NCI-H345 treated with DMSO at 0.1 percent for 48 hours (cell line): ENCODE results near the gene STOML3.
A peak's percentile ranks its signal among the peaks of the same experiment; 100 is the strongest.

ENCODE experiments used
- DNase-seq: peaks from one replicate; lab custom pipeline; 2025; ENCODE audit not compliant: unreplicated experiment; lab: John Stamatoyannopoulos, UW

Gene STOML3

DNA sequence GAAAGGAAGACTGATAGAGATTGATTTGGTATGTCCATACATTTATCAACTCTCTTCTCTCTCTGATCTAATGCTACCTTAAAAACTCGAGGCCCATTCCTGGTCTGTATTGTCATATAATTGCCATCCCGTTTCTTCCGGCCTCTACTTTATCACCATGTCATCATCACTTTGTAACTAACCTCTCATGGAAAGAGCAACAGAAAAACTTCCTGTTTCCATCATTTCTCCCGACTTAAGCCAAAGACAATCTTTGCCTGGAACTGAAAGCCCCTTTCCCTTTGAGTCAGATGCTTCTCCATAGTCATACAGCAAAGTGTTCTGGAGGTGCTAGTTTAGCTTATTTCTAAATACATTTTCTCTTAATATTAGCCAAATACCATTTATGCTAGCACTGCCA lies 2.8 kb upstream of the STOML3 start:
- DNase-seq = no peak

DNA sequence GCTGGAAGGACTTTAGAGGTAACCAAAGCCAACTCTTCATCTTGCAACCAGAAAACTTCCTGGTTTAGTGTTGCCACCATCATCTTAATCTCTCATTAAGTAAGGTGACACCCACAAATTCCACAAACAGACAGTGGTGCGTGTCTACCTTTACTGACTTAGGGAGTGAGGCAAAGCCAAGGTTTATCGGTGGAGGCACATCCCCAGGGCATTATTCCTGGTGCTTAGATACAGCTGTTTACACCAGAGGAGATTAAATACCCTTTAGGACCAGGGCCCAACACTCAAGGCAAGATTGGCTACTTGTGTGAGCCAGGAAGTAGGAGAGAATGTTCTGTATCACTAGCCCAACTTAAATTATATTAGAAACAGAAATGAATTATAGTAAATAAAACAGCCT lies 9.5 kb downstream of the STOML3 start:
- DNase-seq = no peak

DNA sequence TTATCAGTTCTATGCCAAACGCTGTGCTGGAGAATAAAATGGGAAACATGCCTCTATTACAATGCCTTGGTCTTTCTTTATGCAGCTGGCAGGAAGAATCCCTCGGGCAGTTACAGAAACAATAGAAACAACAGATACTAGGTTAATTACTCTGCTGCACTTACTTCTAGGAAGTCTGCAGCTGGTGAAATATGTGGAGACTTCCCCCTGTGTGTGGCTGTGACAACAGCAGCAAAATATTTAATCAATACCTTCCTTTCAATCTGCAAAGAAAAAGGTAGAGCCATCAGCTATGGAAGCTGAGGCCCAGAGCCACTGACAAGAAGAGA lies 9.9 kb downstream of the STOML3 start:
- DNase-seq = no peak

DNA sequence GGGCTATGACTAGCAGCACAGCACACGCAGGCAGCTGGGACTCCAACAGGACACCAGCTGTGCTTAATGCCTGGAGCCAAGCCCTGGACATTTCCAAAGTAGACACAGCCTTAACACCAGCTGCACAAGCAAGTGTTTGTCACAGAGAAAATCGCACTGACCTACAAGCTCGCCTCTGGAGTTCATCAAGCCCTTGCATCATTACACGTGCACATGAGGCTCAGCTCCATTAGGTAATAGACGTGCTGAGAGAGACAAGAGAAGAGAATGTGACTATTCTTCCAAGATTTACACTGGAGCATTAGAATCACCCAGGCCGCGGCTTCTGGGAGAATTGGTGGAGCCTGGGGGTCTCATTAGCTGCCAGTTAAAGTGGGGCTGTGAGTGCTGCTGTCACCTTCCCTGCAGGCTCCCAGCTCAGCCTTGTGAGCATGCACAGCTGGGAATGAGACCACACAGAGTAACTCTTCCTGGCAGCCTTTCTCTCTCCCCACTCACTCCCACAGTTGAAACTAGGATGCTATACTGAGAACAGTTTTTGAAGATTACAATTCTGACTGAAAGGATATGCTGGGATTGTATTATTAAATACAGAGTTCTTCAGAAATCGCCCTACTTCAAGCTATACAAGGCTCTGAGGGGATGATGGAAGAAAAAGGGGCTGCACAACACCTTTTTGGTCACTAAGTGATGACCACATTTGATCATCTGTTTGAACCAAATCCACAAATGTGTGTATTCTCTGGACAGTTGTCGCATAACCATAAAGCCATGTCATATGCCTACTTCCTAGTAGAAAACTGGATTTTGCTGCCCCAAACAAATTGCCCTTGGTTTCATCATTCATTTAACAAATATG lies 10.5 kb downstream of the STOML3 start:
- peak; percentile 12 for DNase-seq

DNA sequence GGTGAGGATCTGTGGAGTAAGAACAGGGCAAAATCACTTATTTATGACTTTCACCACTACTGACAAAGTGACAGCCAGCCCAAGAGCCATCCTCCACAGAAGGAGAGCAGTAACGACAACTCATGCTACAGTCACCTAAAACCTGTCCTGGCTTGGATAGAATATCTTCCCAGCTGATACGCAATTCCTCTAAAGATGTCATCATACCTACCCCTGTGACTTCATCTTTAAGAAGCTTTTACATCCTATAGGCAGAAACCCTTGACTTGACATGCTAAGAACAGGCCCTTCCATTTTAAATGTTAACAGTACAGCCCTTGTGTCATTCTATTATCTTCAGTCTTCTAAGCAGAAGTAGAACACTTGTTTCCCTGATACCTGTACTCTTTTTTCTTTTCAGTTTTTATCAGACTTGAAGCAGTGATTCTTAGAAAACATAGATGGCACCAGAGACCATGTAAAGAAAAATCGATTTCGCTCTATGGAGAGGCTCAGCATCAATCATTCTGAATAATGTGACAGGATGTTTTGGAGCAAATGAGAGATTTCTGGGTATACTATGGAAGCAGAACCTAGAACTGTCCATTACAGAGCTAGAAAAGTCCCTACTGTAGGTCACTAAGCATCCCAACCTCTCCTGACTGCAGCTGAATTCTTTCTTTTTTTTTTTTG lies 20.1 kb downstream of the STOML3 start:
- no peak for DNase-seq

DNA sequence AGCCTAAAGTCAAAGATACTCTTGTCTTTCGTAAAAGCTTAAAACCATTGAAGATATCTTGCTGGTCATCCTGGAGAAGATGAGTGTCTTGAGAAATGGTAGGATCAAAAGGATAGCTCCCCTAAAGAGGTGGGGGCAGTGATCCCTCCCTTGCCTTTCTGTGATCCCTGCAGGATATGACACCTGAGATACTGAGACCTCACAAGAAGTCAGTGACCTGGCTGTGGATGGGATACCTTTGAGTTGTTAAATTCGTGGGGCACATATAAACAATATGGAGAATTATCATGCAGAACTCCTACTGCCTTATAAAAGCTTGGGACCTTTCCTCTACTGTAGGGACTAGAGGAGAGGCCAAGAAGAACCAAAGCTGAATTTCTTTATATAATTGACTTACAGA lies 21.4 kb downstream of the STOML3 start:
- DNase-seq = no peak

DNA sequence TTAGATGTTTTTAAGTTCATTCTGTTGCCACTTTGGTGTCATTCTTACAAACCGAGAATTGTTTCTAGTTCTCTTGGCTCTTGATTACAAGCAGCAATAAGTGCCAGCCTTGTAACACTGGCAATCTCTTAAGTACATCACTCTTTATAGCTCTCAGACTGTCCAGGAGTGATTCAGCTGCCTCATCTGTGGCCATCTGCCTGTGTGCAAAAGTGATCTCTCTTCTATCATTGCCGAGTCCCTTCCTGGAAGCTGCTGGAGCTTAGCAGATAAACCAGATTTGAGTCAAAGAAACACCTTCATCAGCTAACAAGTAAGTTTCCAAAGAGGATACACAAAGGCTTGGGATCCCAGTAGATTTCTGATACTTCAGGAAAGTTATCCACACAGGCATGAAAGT lies 23.2 kb downstream of the STOML3 start:
- DNase-seq = no peak

DNA sequence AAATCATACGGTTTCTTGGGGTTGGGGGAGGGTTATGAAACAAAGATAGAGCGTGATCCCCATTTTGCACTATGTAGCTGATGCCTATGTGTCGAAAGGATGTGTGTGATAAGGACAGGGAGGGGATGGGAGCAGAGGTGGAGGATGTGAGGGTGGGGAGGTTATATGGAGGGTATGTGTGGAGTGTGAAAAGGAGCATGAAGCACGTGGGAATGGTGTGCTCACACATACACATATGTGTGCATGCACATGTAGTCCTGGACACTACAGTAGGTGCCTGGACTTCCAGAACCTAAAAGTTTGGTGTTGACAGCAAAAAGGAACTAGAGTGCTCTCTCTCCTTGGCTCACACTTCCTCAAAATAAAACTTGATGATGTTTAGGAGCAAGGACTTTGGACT lies 25.4 kb downstream of the STOML3 start:
- no peak for DNase-seq

DNA sequence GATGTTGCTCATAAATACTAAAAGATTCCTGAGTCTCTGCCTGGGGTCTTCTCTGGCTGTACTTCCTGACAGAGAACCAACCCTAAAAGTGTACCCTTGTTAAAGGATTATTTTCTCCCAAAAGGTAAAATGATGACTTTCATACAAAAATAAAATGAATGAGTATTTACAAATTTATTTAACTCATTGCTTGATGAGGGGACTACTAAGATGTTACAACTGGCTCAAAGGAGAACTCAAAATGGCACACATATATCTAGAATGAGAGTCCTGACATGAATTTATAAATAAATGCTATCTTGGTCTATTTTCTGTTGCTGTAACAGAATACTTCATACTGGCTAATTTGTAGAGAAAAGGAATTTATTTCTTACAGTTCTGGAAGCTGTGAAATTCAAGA lies 30.5 kb downstream of the STOML3 start:
- DNase-seq = no peak

DNA sequence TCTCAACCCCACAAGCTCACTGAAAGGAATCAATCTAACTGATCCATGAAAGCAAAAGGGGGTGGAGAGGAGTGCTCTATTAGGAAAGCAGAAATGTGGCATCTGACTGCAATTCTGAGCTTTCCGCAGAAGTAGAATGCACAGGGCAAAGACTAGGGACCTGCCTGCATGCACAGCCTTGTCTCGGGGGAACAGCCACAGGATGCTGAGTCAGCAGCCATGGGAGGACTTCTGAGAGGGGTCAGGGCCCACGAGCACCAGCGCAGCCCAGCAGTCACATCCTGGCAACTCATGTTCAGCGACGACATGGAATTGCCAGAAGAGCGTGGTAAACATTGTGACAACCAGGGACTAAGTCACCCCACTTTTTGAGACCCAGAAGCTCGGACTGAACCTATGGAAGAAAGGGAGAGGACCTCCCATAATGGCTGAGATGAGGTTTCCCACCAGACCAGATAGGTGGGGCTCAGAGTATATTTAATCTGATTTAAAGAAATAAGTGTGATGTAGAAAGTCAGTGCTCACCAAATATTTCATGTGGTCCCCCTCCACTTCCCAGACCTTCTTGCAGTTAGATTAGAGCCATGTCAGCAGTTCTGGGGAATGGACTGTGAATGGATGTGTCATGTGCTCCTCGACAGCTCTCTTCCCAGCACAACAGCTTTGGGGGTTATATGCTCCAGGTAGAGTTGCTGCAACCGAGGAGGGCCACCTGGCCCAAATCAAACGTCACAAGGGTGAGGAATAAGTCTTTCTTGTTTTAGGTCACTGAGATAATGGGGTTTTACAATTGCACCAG lies 32.6 kb downstream of the STOML3 start:
- DNase-seq = no peak

DNA sequence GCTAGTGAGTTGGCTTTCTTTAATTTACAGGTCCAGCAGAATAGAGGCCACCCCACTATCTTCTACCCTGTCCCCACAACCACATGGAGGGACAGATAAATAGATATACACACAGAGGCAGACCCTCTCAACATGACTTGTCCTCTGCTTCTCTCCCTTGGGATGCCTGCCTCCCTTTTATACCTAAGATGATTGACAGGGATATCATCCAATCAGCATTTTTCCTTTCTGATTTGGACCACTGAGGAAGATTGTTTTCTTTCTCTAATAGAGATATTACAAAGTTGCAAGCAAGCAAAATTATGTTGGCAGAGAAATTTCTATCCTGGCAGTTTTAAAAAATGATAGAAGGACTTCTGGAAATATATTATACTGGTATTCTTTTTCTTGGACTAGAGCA lies 35.8 kb downstream of the STOML3 start:
- no peak for DNase-seq

DNA sequence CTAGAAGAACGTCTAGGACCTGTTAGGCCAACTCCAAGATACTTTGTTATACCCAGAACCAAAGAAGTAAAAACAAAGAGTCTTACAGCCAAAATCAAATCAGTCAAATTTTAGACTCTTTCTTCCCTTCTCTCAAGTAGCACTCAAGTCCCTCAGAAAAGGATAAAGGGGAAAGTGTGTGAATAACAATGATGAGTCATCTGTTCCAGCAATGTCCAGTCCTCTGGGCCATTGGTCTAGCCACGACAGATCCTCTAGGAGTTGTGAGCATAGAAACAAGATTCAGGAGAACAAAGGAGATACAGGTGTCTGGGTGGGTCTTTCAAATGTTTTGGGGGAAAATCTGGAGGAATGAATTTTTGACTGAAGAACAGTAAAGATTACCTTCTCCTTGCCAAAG lies 36.3 kb downstream of the STOML3 start:
- DNase-seq = no peak

DNA sequence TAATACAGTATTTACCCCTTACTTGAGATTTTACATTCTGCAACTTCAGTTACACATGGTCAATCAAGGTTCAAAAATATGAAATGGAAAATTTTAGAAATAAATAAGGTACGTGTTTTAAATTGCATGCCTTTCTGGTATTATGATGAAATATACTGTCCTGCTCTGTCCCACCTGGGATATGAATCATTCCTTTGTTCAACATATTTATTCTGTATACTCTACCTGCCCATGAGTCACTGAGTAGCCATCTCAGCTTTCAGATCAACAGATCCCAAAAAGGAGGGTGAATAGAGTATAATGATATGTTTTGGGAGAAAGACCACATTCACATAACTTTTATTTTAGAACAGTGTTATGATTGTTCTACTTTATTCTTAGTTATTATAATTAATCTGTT lies 37.8 kb downstream of the STOML3 start:
- DNase-seq = no peak

DNA sequence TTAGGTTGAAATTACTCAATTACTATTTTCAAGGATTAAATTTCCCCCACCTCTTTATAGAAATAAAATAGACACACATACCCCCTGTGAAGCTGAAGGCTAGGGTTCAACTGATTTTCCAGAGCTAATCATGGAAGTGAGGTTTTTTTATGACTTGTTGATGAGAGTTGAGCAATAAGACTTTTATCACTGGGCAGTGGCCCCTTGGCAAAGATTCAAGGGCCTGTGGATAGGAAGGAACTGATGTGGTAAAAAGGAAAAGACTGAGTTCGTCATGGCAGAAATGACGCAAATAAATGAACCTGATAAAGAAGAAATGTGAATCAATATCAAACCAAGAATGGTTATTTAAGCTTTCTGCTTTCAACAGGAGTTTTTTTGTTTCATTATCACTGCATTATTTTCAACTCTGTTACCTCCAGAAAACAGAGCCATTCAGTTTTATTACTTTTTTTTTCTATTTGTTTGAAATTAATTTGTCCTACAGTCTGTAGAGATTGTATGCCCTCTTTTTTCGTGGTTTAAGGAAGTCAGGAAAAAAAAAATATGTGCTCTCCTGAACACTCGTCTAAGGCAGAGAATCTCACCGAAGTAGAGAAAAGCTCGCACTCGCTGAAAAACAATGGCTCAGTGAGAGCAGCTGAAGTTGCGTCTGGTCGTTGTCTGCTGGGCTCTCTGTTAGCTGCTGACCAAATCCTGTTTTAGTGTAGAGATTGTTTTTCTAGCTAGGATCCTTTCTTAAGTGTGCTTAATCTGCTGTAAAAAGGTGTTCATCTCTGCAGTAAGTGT lies 38.9 kb downstream of the STOML3 start:
- no peak for DNase-seq

DNA sequence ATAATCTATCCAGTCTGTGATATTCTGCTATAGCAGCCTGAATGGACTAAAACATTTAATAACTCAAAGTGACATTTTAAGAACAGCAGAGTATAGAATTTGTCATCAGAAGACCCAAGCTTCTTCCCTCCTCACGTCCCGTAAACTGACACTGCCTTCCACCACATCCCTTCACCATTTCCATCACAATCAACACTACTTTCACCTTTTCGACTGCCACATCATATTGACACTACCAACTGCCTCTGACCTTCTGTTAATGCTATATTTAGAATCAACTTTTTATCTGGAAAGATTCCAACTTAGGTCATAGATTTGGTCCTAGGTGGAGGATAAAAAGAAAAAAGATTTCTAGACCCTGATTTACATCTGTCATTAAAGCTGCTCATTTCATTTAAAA lies 39.6 kb downstream of the STOML3 start:
- DNase-seq = no peak

DNA sequence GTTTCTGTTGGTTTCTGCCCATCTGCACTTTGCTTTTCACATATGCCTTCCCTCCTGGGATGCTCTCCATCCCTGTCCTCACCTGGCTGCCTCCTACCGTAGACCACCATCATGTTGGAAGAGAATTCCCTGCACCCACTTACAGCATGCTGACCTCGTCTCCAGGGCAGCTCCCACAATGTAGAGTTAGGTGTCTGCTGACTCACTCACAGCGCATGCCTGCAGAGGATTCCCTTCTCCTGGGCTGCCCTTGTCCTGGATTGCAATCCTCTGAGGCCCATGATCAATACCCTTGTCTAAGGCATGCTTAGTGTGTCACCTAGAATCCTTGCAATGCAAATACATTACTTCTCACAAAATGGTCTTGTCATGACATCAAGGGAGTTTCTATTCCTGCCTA lies 43.6 kb downstream of the STOML3 start:
- no peak for DNase-seq

DNA sequence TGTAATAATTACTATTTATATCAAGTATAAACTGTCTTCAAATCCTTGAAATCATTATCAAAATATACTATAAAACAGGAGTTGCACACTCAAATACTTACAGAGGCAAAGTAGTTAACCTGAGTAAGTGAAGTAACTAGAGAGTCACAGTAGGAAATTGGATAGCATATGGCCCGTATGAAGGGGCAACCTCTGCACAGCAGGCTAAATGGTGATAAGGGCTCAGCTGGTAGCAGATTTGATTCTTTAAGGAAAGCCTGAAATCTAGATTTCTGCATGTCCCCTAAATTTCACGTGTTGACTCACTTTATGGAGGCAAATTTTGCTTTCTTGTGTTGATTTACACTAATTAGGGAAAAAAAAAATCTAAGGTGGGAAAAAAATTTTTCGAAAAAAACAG lies 46.4 kb downstream of the STOML3 start:
- no peak for DNase-seq

DNA sequence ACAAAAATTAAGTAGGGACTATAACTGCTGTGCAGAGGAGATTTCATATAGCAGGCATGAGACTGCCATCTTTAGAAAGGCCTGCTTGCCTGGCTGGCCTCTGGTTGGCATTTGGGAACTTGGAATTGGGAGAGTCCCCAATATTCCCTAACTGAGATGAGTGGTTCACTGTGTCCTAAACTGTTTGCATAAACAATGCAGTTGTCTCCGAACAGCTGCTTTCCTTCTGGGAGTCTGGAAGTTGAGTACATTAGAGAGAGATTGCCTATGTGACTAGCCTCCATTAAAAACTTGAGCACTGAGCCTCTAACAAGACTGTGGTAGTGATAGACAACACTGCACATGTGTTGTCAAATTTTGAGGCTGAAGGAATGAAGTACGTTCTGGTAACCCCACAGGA lies 47.4 kb downstream of the STOML3 start:
- DNase-seq = no peak

DNA sequence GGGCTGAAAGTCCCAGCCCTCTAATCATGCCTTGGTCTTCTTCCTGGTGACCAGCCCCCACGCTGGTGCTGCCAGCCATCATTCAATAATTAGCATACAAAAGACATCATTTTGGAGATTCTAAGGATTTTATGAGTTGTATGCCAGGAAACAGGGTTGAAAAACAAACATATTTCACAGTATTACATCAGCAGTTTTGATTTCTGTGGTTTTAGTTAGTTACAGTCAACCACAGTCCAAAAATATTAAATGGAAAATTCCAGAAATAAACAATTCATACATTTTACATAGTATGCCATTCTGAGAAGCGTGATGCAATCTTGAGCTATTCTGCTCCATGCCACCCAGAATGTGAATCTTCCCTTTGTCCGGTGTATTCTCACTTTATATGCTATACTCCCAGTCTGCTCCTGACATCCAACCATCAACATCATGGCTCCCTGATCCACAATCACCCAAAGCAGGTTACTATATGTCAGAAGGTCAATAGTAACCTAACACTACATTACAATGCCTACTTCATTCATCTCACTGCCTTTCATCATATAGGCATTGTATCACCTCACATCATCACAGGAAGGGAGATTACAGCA lies 49.2 kb downstream of the STOML3 start:
- no peak for DNase-seq

DNA sequence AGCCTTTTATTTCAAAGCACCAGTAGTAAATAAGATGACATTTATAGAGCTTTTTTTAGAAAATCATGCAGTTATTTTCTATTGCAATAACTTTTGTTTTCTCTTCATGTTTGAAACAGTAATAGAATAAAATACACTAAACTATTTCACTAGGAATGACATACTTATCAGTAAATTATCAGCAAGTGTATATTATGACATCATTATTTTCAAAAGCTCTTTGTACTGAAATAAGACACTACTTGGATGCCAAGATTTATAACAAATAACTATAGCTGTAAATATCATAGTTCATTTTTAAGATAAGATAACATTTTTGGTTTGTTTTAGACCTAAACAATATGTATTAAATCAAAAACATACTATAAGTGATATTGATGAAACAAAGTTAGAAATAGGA lies 56.8 kb downstream of the STOML3 start:
- no peak for DNase-seq

DNA sequence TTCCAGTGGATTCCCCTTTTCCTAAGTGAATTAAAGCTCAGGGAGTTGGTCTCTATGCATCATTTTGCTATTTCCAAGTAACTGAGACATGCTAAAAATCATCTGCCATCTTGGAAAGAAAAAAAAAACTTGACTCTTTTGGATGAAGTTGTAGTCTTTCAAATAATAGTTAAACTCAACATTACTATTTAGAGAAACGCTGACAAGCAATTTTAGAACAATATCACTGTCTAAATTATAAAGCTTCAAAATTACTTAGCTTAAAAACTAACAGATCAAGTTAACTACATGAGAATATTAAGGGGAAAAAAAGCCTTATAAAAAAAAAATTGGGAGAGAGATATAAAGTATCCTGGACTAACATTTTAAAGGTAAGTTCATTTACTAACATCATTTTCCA lies 68.5 kb downstream of the STOML3 start:
- DNase-seq = no peak
